ENCODE results near the gene RAPGEF3. TPM values are rescaled to one million over a fixed set of nuclear protein-coding genes. Genes with fewer than 3 reads are reported as not detected.

RAPGEF3 gene, protein sequence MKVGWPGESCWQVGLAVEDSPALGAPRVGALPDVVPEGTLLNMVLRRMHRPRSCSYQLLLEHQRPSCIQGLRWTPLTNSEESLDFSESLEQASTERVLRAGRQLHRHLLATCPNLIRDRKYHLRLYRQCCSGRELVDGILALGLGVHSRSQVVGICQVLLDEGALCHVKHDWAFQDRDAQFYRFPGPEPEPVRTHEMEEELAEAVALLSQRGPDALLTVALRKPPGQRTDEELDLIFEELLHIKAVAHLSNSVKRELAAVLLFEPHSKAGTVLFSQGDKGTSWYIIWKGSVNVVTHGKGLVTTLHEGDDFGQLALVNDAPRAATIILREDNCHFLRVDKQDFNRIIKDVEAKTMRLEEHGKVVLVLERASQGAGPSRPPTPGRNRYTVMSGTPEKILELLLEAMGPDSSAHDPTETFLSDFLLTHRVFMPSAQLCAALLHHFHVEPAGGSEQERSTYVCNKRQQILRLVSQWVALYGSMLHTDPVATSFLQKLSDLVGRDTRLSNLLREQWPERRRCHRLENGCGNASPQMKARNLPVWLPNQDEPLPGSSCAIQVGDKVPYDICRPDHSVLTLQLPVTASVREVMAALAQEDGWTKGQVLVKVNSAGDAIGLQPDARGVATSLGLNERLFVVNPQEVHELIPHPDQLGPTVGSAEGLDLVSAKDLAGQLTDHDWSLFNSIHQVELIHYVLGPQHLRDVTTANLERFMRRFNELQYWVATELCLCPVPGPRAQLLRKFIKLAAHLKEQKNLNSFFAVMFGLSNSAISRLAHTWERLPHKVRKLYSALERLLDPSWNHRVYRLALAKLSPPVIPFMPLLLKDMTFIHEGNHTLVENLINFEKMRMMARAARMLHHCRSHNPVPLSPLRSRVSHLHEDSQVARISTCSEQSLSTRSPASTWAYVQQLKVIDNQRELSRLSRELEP
- total RNA-seq = 54.8 TPM

DNA sequence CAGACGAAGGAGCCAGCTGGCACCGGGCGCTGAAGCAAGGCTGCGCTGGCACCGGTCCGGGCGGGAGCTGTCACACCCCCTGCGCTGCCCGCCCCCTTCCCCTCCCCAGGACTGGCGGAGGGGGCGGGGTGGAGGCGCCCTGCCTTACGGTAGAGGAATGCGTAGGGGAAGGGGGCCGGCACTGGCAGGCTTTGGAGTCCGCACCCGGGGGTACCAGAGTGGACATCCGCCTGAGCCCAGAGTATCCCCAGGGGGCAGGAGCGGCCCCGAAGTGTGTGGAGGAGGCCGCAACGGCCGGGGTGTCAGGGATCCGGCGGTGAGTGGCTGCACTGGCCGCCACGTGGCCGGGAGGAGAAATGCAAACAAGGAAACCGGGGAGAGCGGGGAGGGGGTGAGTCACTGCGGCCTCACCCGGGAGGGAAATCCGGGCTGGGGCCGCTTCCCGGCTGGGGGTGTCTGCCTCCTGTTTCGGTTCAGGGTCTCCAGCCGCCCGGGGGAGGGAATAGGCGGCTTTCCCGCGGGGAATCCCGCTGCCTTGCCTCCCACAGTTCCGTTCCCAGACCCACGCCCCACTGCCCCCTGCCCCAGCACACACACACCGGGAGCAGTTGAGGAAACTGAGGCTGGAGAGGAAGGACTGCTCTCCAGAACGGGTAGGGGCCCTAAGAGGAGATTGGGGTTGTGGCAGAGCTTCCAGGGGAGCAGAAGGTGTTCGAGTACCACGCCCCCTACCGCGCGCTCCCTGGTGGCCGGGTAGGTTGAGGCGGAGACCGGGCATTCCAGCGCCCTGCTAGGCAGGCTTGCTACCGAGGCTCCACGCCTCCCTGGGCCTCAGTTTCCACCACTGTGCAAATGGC, at the start of gene RAPGEF3:
Gene RAPGEF3 (minus strand): TSS at position 47 of the 857 bp plus-strand sequence. CDS start 324 bp downstream, outside the sequence.
- peak; percentile 83 for DNase-seq (ENCODE audit: low spot score)

DNA sequence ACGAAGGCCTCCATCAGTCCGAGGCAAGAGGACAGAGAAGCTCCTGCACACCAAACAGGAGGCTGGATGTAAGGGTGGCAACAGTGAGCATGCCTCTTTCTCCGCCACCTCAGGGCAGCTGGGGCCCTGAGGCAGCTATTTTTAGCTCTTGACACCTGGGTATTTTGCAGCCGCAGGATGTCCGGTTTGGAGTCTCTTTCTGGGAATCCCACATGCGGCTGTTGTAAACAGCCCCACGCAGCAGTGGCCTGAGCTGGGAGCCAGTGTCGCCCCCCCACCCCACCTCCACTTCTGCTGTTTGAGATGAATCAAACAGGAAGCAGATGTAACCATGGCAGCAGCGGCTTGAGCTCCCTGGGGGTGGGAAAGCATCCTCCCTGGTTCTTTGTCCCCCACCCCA, 49.4 kb upstream of the RAPGEF3 start:
- no peak for DNase-seq (ENCODE audit: low spot score)

DNA sequence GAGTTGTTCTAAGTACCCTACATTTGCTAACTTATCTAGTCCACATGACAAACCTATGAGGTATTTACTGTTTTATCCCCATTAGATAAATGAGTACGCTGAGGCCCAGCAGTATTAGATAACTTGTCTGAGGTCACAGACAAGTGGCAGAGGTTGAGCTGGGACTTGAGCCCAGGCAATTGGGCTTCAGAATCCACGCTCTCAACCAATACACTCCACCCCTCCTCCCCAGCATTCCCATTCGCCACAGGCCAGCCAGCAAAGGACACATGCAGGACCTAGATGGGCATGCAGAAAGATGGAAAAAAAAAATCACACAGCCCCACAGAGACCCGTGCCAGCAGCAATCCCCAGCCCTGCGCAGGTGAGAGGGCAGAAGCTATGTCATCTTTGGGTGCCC, 48.7 kb upstream of the RAPGEF3 start:
- no peak for DNase-seq (ENCODE audit: low spot score)

DNA sequence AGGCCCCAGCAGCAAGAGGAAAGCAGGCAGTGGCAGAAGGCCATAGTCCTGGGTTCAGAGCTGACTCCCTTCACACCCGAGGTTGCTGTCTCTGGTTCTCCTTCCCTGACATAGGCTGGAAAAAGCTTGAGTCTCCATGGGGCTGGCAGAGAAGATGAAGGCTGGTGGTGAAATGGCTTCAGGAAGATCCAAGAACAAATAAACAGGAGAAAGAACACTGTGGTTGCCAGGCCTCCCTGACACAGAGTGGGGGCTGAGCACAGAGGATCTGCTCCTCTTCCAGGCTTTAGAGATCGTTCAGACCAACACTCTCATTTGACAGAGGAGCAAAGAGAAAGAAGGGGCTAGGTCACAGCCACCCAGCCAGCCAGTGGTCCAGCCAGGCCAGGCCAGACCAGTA, 46.7 kb upstream of the RAPGEF3 start:
- DNase-seq (ENCODE audit: low spot score) = no peak

DNA sequence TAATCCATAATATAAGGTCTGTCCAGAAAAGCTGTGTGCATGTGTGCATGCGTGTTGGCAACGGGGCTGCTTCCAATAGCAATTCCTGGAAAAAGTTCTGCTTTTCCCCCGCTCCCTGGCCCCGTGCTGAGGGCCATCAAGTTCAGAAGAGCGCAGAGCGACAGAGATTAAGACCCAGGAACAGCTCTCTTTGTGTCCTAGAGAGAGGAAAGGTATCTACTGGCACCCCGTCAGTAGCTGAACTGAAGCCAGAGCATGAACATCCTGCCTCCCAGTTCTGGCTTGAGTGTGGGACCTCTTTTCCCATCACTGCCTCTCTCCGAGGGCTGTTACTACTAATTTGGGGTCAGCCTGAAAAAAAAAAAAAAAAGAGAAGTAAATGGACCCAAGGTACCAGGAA, 45.5 kb upstream of the RAPGEF3 start:
- no peak for DNase-seq (ENCODE audit: low spot score)

DNA sequence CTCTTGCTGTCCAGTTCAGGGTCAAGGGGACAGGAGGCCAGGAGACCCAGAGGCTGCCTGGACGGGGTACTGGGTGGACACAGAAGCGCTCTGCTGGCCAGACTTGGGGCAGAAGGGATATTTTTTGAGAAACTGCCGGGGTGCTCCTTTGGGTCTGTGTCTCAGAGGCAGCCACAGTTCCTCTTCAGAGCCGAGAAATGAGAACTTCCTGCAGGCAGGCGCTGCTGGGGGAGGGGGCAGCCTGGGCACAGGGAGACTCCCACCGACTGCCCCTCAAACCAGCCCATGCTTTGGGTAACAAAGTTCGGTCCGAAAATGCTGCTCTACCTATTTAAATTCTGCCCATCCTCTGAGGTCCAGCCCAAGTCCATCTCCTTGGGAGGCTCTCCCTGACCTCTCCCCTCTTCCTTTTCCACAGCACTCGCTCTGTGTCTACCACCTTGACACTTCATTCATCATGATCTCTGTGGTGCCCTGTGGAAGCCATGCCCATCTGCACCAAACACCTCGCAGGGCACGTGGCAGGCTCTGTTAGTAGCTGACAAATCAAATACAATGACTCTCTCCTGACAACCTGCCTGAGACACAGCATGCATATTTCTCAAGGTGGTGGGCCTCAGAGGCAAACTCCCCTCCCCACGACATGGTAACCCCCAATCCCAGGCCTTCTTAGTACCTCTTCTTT, 44.7 kb upstream of the RAPGEF3 start:
- DNase-seq (ENCODE audit: low spot score) = no peak

DNA sequence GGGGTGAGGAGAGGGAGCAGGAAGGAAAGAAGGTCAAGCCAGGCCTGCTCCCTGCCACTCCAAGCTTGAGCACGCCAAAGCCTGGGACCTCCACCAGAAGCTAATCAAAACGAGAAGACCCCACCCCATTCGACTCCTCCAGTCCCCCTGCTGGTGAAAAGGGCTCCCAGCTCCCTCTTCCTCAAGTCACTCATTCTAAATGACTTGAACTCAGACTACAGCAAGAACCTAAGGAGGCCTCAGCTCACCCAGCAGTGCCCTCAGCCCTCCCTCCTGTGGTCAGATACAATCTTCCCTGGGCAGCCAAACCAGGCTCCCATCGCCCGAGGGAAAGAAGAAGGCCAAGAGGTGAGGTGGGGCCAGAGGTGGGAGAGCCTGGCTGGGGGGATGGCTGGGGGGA, 43.6 kb upstream of the RAPGEF3 start:
- DNase-seq (ENCODE audit: low spot score) = no peak

DNA sequence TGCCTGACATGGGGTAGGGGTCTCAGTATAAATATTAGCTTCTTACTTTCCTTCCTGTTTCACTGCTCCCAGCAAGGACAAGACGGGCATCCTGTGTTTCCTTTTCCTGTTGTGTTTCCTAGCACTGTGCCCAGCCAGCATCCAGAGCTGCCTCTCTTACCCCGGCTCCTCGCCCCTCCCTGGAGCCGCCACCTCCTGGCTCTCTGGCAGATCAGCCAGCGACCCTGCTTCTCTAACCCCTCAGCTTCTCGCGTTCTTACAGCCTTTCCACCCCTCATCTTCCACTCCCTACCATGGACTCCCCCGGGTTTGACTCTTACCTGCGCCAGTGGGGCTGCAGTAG, 43.2 kb upstream of the RAPGEF3 start:
- no peak for DNase-seq (ENCODE audit: low spot score)

DNA sequence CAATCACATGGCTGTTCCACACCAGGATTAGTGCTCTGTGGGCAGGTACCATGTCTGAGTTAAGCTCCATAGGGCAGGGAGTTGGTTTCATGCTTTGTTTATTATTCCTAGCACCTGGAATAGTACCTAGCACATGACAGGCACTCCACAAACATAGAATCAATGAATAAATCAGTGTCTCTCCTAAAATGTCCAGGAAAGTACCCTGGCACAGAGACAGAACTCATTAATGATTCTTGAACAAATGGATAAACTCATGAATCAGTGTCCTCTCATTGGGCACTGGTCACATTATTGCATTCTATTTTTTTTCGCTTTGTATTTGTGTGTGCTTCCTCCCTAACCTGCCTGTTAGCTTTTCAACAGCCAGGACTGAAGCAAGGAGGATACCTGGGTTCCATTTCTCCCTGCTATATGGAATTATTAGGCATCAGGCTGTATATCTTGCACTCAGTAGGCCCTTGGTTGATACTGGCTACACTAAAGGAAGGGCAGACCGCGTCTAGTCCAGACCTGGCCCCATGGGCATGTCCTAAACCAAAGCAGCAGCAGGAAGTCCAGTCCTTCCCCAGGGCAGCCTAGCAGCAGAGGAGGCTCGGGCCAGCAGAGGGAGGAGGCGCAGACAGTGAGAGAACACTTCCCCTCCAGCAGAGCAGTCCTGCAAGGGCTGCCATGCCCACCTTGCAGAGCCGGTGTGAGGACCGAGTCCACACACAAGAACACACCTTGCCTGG, 42.7 kb upstream of the RAPGEF3 start:
- DNase-seq (ENCODE audit: low spot score) = no peak

DNA sequence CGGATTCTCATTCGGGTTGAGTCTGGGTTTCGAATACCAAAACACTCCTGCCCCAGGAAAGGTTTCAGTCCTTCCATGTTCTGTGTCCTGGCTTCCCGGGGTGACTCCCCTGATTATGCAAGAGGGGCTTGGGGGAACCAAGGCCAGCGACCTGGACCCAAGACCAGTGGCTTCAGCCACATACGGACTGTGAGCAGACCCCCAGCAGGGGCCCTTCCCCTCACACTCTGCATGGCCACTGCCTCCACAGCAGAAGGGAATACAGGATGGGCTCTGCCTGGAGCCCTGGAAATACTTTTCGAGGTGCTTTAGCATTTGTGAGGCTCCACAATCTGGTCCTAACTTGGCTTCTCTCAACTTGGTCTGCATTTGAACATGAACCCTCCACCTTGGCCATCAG, 41.9 kb upstream of the RAPGEF3 start:
- DNase-seq (ENCODE audit: low spot score) = no peak

DNA sequence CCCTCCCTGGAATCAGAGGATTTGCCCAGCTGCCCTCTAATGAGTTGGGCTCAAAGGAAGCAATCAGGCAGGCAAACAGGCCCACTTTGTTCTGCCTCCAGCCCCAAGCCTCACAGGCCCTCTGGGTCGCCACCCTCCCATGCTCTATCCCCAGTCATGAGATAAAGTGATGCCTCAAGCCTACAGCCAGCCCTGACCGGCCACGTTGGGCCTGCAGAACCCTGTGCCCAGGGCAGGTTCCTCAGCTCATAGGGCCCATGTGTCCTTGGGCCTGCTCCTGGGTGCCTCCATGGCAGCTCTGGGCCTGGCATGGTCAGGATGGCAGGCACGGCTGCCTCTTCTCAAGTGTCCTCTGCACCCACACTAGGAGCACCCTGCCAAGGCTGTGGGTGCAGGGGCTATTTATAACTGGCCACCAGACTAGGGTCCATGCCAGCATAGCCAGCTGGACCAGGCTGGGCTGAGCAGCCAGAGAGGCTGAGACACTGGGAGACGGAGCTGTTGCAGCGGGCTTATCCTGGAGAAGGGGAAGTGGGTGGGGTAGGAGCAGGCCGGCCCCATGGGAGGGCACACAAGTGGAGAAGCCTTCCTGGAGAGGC, 40.8 kb upstream of the RAPGEF3 start:
- DNase-seq (ENCODE audit: low spot score) = no peak

DNA sequence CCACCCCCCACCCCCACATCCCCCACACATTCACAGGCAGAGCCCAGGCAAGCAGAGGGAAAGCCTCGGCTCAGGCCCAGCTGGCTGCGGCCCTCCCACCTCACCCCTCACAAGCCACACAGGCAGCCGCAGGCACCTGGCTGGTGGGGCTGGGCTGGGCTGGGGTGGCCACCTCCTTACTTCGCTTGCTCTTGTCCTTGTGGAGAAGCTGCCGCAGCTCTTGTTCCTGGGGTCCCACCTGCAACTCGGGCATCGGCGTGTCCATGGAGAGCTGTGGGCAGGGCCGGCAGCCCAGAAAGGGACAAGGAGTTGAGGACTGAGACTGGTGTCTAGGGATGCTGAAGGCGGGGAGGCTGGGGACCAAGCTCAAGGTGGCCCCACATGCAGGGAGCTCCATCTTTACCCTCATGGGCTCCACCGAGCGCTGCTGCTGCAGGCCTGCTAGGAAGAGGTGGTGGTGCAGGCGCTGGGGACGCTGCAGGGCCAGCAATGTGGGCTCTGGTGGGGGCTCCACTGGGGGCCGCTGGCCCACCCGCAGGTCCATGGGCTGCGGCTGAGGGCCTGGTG, 39.8 kb upstream of the RAPGEF3 start:
- DNase-seq (ENCODE audit: low spot score) = no peak

DNA sequence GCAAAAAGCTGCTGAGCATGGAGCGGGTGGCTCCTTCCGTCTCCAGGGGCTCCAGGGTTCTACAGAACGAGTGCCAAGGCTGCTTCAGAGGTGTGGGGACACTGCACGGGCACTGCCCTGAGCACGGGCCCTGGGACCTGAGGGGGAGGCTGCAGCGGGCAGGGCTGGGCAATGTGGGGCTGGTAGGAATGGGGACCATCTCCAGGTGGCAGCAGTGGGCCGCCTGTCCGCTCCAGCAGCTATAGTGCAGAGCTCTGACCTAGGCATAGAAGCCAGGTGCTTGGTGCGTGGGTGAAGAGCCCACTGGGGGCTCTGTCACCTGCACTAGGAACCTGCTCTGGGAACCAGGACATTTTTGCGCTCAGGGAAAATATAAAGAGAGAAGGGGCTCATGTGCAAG, 38.8 kb upstream of the RAPGEF3 start:
- no peak for DNase-seq (ENCODE audit: low spot score)

DNA sequence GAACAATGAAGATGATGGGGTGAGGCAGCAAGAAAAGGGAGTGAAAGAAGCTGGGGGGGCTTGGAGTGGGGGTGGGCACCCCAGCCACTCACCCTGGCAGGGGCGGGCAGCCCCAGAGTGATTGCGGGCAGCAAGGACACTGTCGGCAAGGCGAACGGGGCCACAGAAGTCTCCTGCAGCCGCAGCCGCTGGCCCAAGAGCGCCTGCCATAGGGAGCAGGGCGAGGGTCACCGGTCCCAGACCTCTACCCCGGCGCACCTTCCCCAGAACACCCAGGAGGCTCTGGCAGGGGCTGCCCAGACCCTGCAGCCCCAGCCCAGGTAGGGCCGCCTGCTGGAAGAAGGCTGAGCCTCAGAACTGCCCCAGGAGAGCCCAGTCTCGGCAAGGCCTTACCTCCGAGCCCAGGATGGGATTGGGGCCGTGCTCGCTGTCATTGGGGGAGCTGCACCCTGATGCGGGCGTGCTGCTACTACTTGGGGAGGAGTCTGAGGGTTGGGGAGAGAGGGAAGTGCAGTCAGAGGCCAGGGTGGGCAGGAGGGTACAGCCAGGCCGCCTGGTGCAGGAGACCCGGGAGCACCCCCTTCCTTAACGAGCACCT, 37.2 kb upstream of the RAPGEF3 start:
- DNase-seq (ENCODE audit: low spot score) = no peak

DNA sequence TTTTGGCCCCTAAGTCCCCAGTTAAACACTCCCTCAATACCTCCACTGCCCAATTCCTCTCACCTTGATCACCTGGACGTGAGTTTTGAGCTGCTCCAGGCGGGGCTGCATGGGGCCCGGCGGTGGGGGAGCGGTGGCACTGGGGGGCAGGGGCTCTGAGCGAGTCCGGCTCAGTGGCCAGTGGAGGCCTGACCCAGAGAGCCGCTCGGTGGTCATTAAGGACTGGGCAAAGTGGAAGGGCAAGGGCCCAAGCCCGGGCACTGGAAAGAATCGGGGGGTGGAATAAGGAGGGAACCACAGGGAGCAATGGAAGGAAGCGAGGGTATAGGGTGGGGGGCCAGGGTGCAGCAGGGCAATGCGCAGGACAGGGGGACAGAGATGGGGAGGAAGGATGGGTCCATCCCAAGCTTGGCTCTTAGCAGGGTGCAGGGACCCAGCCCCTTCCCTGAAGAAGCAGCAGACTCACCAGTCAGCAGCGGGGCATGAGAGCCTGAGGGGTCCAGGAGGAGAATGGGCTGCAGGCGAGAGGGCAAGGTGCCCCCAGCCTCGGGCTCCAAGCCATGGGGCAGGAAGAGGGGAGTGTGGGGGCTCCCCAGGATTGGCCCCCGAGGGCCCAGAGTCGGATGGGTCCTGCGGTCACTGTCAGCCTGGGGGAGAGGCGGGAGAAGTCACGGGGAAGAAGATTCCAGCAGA, 36.6 kb upstream of the RAPGEF3 start:
- no peak for DNase-seq (ENCODE audit: low spot score)

DNA sequence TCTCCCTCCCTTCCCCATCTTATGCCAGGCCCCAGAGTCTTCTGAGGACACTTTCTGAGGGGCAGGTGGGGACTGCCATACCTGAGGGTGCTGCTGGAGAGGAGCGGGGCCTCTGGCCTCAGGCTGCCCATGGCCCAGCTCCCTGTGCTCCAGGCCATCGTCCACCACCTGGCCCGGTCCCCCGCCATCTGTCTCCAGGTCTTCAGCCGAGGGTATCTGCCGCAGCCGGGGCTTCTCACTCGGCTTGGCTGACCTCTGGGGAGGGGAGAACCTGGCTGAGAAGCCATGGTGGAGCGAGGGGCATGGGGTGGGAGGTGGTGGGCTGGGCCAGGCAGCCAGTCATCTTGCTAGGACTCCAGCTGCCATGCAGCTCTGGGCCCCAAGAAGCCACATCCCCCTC, 36.0 kb upstream of the RAPGEF3 start:
- DNase-seq (ENCODE audit: low spot score) = no peak

DNA sequence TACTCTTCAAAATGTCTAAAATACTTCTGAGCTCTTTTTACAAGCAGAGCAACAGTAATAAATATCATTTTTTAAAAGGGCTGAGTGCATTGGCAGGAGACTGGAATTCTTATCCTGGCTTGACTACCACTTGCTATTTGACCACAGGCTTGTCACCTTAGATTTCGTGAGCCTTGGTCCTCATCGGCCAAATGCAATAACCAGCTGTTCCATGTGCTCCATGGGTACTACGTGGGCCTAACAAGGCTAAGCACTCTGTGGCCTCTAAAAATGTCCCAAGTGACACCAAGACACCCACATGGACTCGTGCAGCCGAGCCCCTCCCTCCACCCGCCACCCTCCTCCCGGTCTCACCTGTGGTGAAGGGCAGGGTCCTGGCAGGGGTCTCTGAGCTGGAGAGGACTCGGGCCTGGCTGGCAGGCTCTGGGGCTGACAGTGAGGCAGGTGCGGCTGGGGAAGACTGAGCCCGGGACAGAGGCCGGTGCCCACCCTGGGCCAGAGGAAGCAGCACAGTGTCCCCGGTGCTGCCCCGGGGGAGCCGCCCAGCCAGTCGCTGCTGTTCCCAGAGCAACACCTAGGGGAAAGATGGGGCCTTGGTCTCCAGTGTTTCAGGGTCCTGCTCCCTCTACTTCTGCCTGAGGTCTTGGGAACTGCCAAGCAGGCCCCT, 34.5 kb upstream of the RAPGEF3 start:
- no peak for DNase-seq (ENCODE audit: low spot score)

DNA sequence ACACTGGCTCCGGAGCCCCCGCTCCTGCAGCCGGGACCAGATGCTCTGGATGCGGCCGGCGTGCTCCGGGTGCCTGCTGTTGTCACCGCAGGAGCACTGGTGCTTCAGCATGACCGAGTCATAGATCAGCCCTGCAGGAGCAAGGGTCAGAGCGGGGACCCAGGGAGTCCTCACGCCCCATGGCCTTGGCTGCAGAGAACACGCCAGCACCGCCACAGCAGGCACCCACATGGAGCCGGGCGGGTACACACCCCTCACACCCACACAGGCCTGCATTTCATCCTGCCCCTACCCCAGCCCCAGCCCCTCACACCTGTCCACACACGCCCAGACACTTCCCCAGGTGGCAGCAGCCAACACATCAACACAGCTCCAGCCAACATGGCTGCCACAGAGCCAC, 33.2 kb upstream of the RAPGEF3 start:
- DNase-seq (ENCODE audit: low spot score) = no peak

Measured in mucosa of gallbladder (tissue), 1 donor.